ENCODE data around the gene YTHDF1.
"Not testable (repeated sequence)": the region's sequence is repeated elsewhere in the genome, so short reads cannot be mapped to it uniquely, and the experiment has no call there.

Gene YTHDF1

GRCh38 chr20:63158845-63159244 is 57.1 kb downstream of the YTHDF1 start:
- DNase-seq (ENCODE audit: low read depth, low spot score) = no peak

- no peak for DNase-seq (ENCODE audit: low read depth, low spot score)
These were observed 57.6 kb downstream of the YTHDF1 start for GRCh38 chr20:63158352-63158751.

- not testable (repeated sequence) for DNase-seq (ENCODE audit: low read depth, low spot score)
These were observed 58.5 kb downstream of the YTHDF1 start for GRCh38 chr20:63157431-63157830.

GRCh38 chr20:63156221-63156671 is 59.7 kb downstream of the YTHDF1 start:
- DNase-seq (ENCODE audit: low read depth, low spot score) = no peak

- no peak for DNase-seq (ENCODE audit: low read depth, low spot score)
These were observed 60.4 kb downstream of the YTHDF1 start for GRCh38 chr20:63155266-63156165.

GRCh38 chr20:63154395-63154794 is 61.5 kb downstream of the YTHDF1 start:
- DNase-seq (ENCODE audit: low read depth, low spot score) = no peak

- DNase-seq (ENCODE audit: low read depth, low spot score) = no peak
These were observed 62.4 kb downstream of the YTHDF1 start for GRCh38 chr20:63153254-63154221.

- no peak for DNase-seq (ENCODE audit: low read depth, low spot score)
These were observed 63.3 kb downstream of the YTHDF1 start for GRCh38 chr20:63152322-63153253.

GRCh38 chr20:63151554-63152321 is 64.2 kb downstream of the YTHDF1 start:
- no peak for DNase-seq (ENCODE audit: low read depth, low spot score)

GRCh38 chr20:63150911-63151531 is 64.9 kb downstream of the YTHDF1 start:
- DNase-seq (ENCODE audit: low read depth, low spot score) = no peak

GRCh38 chr20:63150391-63150898 is 65.5 kb downstream of the YTHDF1 start:
- DNase-seq (ENCODE audit: low read depth, low spot score) = no peak

GRCh38 chr20:63149531-63150192 is 66.3 kb downstream of the YTHDF1 start:
- DNase-seq (ENCODE audit: low read depth, low spot score) = no peak

GRCh38 chr20:63148696-63149095 is 67.2 kb downstream of the YTHDF1 start:
- DNase-seq (ENCODE audit: low read depth, low spot score) = no peak

- no peak for DNase-seq (ENCODE audit: low read depth, low spot score)
These were observed 68.4 kb downstream of the YTHDF1 start for GRCh38 chr20:63147532-63147931.

Data from astrocyte of the hippocampus (primary cell).